ENCODE data around the gene MAGI2.

MAGI2 gene

DNA sequence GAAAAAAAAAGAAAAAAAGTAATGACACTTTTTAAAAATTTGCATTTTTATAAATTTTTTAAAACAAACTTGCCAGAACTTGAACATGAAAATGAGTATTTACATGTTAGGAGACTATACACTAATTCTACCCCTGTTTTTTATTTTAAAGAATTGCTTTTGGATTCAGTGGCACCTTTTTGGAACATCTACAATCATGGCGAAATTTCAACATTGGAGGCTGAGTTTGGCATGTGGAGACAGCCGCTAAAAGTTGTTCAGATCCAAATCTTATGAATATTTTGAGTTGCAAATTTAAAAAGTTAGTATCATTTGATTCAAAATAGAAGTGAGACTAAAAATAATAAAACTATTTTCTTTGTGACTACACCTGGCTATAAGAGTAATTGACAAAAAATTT, 804.2 kb downstream of the MAGI2 start:
- H3K4me3 ChIP-seq (ENCODE audit: low read depth, low read length): no peak overlapping the region
- TF ChIP-seq, protein P1, sequence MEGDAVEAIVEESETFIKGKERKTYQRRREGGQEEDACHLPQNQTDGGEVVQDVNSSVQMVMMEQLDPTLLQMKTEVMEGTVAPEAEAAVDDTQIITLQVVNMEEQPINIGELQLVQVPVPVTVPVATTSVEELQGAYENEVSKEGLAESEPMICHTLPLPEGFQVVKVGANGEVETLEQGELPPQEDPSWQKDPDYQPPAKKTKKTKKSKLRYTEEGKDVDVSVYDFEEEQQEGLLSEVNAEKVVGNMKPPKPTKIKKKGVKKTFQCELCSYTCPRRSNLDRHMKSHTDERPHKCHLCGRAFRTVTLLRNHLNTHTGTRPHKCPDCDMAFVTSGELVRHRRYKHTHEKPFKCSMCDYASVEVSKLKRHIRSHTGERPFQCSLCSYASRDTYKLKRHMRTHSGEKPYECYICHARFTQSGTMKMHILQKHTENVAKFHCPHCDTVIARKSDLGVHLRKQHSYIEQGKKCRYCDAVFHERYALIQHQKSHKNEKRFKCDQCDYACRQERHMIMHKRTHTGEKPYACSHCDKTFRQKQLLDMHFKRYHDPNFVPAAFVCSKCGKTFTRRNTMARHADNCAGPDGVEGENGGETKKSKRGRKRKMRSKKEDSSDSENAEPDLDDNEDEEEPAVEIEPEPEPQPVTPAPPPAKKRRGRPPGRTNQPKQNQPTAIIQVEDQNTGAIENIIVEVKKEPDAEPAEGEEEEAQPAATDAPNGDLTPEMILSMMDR (IDR thresholded peaks at IDR 0.05; ENCODE audit: low read depth, low read length): no peak

DNA sequence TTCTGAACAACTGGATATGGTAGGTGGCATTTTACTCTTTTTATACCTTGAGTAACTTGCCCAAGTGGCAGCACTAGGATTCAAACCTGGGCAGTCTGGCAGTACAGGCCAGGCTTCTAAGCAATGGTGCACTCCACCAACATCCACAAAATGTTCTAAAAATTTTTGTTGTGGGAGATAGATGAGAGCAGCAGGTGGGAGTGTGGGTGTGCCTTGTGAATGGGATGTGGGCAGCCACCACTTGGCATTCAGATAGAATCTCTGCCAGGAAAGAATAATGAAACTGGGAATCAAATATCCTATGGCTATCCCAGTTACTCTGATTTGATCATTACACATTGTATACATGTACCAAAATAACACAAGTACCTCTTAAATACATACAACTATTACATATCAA, 810.7 kb downstream of the MAGI2 start:
- TF ChIP-seq, protein P1 (IDR thresholded peaks at IDR 0.05; ENCODE audit: low read depth, low read length): no peak
- no peak overlapping the region for H3K4me3 ChIP-seq (ENCODE audit: low read depth, low read length)

DNA sequence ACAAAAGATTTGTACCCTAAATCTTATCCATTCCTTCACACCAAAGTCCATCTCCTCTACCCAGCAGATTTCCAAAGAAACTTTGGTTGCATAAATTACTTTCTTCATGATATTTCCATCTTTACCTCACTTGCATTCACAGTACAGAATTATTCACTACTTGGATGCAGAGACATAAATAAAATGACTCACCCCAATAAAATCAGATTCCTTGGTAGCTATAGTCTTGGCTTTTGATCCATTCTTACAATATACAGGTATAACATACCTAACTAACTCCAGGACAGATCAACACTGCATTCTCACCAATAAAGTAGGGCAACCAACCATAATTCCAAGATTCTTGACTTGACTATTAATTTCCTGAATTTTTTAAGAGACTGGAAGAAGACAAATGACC, 815.1 kb downstream of the MAGI2 start:
- TF ChIP-seq, protein P1 (IDR thresholded peaks at IDR 0.05; ENCODE audit: low read depth, low read length): no peak
- H3K4me3 ChIP-seq (ENCODE audit: low read depth, low read length): no peak overlapping the region

- TF ChIP-seq, protein P1 (IDR thresholded peaks at IDR 0.05; ENCODE audit: low read depth, low read length): no peak
- no peak overlapping the region for H3K4me3 ChIP-seq (ENCODE audit: low read depth, low read length)
Observed at GRCh38 chr7:78636727-78637126, 816.7 kb downstream of the MAGI2 start.

DNA sequence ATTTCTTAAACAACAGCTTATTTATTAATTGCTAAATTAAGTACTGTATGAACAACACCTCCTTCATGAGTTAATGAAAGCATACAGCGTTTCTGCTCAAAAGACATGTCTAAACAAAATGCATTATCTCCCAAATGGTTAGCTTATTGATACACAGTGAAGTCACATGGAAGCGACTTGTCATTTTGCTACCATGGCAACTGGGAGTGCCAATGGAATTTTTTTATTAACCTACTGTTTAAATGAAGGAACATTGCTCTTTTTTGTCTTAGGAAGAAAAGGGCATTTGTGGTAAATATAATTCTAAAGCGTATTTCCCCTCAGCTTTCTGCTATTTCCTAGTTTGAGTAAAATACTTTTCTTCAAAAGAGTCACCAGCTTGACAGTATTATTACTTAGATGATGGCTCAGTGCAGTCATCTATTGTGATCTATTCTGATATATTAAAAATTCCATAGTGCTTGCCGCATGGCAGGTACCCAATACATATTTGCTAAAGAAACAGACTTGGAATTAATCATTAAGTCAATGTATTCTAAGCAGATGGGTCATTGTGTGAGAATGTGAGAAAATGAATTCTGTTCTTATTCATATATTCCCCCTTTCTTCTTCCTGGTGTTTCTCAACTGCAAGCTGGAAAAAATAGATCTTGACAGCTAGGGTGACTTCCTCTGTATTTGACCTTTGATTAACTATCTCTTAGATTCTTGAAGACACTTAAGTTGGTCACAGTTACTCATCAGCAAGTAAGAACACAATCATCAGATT, 818.3 kb downstream of the MAGI2 start:
- no peak overlapping the region for H3K4me3 ChIP-seq (ENCODE audit: low read depth, low read length)
- TF ChIP-seq, protein P1 (IDR thresholded peaks at IDR 0.05; ENCODE audit: low read depth, low read length): no peak

DNA sequence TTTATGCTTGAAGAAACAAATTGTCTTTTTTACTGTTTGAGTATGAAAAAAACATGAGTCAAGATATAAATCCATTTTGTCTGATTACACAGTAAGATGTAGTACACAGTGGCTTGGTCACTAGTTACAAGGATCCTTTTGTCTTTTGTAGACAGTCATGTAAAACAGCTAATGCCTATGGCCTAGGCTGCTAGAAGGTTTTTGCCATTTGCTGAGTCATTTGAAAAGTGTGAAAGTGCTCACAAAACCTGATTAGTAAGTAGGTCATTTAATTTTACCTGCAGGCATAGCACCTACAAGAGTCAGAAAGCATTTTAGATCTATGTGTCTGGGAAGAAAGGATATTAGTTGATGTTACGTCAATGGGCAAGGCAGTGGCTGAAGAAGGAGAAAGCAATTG, 819.4 kb downstream of the MAGI2 start:
- TF ChIP-seq, protein P1 (IDR thresholded peaks at IDR 0.05; ENCODE audit: low read depth, low read length): no peak
- H3K4me3 ChIP-seq (ENCODE audit: low read depth, low read length): no peak overlapping the region

DNA sequence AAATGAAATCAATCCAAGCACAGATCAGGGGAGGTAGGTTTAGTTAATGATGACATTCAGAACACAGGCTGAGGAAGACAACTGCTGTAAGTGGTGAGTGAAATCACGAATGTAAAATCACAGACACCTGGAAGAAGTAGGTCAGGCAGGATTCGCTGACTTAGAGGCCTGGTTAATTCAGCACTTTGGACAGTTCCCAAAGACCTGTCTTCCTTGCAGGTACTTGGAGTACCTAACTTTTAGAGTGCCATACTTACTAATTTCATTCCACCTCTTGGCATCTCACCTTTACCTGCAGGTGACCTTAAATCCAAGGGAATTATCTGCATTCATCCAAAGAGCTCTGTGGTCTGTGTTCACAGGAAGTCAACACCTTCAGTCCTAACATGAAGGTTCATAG, 832.5 kb downstream of the MAGI2 start:
- H3K4me3 ChIP-seq (ENCODE audit: low read depth, low read length): no peak overlapping the region
- TF ChIP-seq, protein P1 (IDR thresholded peaks at IDR 0.05; ENCODE audit: low read depth, low read length): no peak
